Ovary (tissue), 9 donors: ENCODE measurements around the gene DMRTC2. TPM values are rescaled to one million over a fixed set of nuclear protein-coding genes. Genes with fewer than 3 reads are reported as not detected.

Experiments used
- DNase-seq, 5 donors: peaks; one replicate each; pipeline ENCODE4 v3.0.0-alpha.2; 2019 to 2020
- H3K27ac ChIP-seq, 2 donors: fragments of 200-600 bp; one replicate each; pipeline versions ENCODE4 v1.5.1 to v1.8.0; 2019 to 2022
- H3K27me3 ChIP-seq: fragments of 200-600 bp; one replicate; pipeline ENCODE4 v1.8.0; 2022
- H3K36me3 ChIP-seq: fragments of 200-600 bp; sonication (generic); one replicate; pipeline ENCODE4 v1.5.1; 2019
- H3K4me1 ChIP-seq: one replicate; pipeline ENCODE4 v1.8.1; 2013; ENCODE audit warnings: mild to moderate bottlenecking, moderate library complexity; ENCODE audit not compliant: insufficient read depth
- H3K4me3 ChIP-seq: fragments of 200-600 bp; sonication (generic); one replicate; pipeline ENCODE4 v1.5.1; 2017
- H3K9me3 ChIP-seq, 2 donors: fragments of 200-600 bp in 1 of 2; sonication (generic) in 1 of 2; one replicate each; pipeline versions ENCODE4 v1.5.1 to v1.8.1; 2013 to 2019; ENCODE audit warnings: mild to moderate bottlenecking in 1 of 2, moderate library complexity in 1 of 2
- EP300 ChIP-seq: sonication (generic); formaldehyde crosslinking; IDR thresholded peaks from one replicate; pipeline ENCODE4 v1.6.1; 2017; ENCODE audit warnings: antibody characterized with exemption
- POLR2A ChIP-seq: fragments of 450-650 bp; IDR thresholded peaks from one replicate; pipeline ENCODE4 v1.6.1; 2017; ENCODE audit warnings: antibody characterized with exemption, mild to moderate bottlenecking, moderate library complexity
- WGBS, 3 donors: extraction: QIAGEN DNeasy Blood & Tissue Kit in 1 of 3; methylation state at CpG; one replicate each; pipeline versions ENCODE4 v1.1.5 to v1.1.7; 2013 to 2017; 5-methylcytosine and 5-hydroxymethylcytosine counted together
- intact Hi-C, 4 donors: fragments of 100-400 bp; cut with DNase I; formaldehyde crosslinking; loops; one replicate each; pipeline versions ENCODE4 v1.11.0 to v1.15.1; 2022 to 2023
- microRNA-seq, 3 donors: library from miRNA; unstranded; fragments of <30 nt; microRNA quantifications; one replicate each; pipeline versions ENCODE4 to v1.2.0, GENCODE V29; 2019 to 2020
- polyA plus RNA-seq, 2 donors: library from polyadenylated mRNA; stranded (reverse); fragments of 200-250 nt in 1 of 2; fragments of 350-450 nt in 1 of 2; fragmentation: Illumina TruSeq in 1 of 2; extraction: RNeasy Lipid Tissue Mini Kit (QIAGEN cat#74804) in 1 of 2; gene quantifications; one replicate each; pipeline ENCODE4 v1.2.3, GENCODE V29; 2013 to 2014
- small RNA-seq: library from RNA; depleted of rRNA; stranded (forward); fragments of <200 nt; gene quantifications from one replicate; pipeline ENCODE3, GENCODE V24; 2016
- total RNA-seq, 7 donors: library from RNA; depleted of rRNA in 2 of 7; stranded (reverse); fragments of >200 nt in 2 of 7; fragmentation: NEBNext Ultra II Directional in 3 of 7; extraction: Animal tissue kit (Norgen Biotek cat#: 25700) in 3 of 7; gene quantifications; one replicate each; pipeline versions ENCODE4 v1.1.0 to v1.2.4, GENCODE V29; 2016 to 2023
- TF ChIP-seq, protein P1 (sequence below), 3 donors: fragments of 450-650 bp in 2 of 3; fragments of 200-600 bp in 1 of 3; IDR thresholded peaks; one replicate each; pipeline versions ENCODE4 v1.5.1 to v1.8.0; 2016 to 2022; ENCODE audit warnings: antibody characterized with exemption in 3 of 3, mild to moderate bottlenecking in 1 of 3
- donor health status: DM: no; HTN: no; CAD: no; lungs with moderate emphysema.
- donor health status: DM: no; HTN: no; CAD: no.
- donor health status: Bipolar disorder and iron deficiency.
- donor health status: DM: yes; HTN: yes; CAD: no.
- donor health status: DM: no; HTN: no; CAD: no.
- donor health status: DM: yes; HTN: yes; CAD: no.

DMRTC2 gene
- total and polyA plus RNA-seq, 9 donors = 0.07 TPM; not detected in 8

DNA sequence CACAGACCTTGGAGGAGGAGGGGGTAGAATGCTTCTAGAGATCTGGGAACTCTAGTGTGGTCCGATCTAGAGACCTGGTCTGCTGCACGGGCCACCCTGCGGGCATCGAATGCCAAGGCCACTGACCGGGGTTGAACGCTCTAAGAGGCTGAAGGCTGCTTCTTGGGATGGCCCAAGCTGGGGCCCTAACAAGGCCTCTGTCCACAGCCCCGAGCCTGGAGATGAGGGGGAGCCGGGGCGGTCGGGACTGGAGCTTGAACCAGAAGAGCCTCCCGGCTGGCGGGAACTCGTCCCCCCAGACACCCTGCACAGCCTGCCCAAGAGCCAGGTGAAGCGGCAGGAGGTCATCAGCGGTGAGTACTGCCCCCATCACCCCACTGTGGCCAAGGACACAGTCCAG, 53.4 kb downstream of the DMRTC2 start:
- Histone ChIP-seq H3K27ac (no peak overlapping the region), H3K4me1 (no peaks in the 10 kb centered on the region), H3K27me3 (no peaks in the 10 kb centered on the region), H3K4me3 (no peak overlapping the region), H3K36me3 (no peaks in the 10 kb centered on the region), H3K9me3 (no peaks in the 10 kb centered on the region)
- TF ChIP-seq, protein P1, sequence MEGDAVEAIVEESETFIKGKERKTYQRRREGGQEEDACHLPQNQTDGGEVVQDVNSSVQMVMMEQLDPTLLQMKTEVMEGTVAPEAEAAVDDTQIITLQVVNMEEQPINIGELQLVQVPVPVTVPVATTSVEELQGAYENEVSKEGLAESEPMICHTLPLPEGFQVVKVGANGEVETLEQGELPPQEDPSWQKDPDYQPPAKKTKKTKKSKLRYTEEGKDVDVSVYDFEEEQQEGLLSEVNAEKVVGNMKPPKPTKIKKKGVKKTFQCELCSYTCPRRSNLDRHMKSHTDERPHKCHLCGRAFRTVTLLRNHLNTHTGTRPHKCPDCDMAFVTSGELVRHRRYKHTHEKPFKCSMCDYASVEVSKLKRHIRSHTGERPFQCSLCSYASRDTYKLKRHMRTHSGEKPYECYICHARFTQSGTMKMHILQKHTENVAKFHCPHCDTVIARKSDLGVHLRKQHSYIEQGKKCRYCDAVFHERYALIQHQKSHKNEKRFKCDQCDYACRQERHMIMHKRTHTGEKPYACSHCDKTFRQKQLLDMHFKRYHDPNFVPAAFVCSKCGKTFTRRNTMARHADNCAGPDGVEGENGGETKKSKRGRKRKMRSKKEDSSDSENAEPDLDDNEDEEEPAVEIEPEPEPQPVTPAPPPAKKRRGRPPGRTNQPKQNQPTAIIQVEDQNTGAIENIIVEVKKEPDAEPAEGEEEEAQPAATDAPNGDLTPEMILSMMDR (IDR thresholded peaks at IDR 0.05) = no peak
- TF ChIP-seq EP300 = no peak
- TF ChIP-seq POLR2A = no peak
- no peak for DNase-seq
- intact Hi-C loops = no loop called here
- WGBS, 3 donors = 79 to 89% (median 84%) methylated on average over 15 of the region's 15 CpGs

Small RNA genes within 50 kb of the gene (microRNA-seq; reads per million reads assigned to microRNA genes)
- 0 reads per million in 3 donors for gene MIR6797

Small RNA genes within 50 kb of the gene (small RNA-seq; reads per million reads assigned to genes)
- not detected for gene MIR6797

Other genes with a start within 250 kb of the DMRTC2 start
- under 1 TPM in 3 of 7 donors, not detected in 4; 0.18 to 0.74 (median 0.40) TPM for gene CEACAM4, start 218.0 kb upstream of the DMRTC2 start, total RNA-seq
- gene CEACAM4, start 218.0 kb upstream of the DMRTC2 start, polyA plus RNA-seq = under 1 TPM; 0.27 to 0.32 TPM
- gene CEACAM7, start 156.8 kb upstream of the DMRTC2 start, total RNA-seq = under 1 TPM in 2 of 7 donors, not detected in 5; 0.08 to 0.55 TPM
- not detected for gene CEACAM7, start 156.8 kb upstream of the DMRTC2 start, polyA plus RNA-seq
- gene CEACAM5, start 136.4 kb upstream of the DMRTC2 start, total RNA-seq = 1 to 10 TPM in 2 of 7 donors, under 1 TPM in 1, not detected in 4; 0.27 to 1.5 (median 1.3) TPM
- not detected for gene CEACAM5, start 136.4 kb upstream of the DMRTC2 start, polyA plus RNA-seq
- gene CEACAM6, start 89.5 kb upstream of the DMRTC2 start, total RNA-seq = under 1 TPM in 4 of 7 donors, not detected in 3; 0.10 to 0.84 (median 0.29) TPM
- gene CEACAM6, start 89.5 kb upstream of the DMRTC2 start, polyA plus RNA-seq = under 1 TPM in 1 of 2 donors, not detected in 1; 0.07 TPM
- gene CEACAM3, start 48.5 kb upstream of the DMRTC2 start, total RNA-seq = not detected
- gene CEACAM3, start 48.5 kb upstream of the DMRTC2 start, polyA plus RNA-seq = under 1 TPM in 1 of 2 donors, not detected in 1; 0.62 TPM
- not detected for gene LYPD4, start 359 bp upstream of the DMRTC2 start, total RNA-seq
- not detected for gene LYPD4, start 359 bp upstream of the DMRTC2 start, polyA plus RNA-seq
- gene RPS19, start 15.2 kb downstream of the DMRTC2 start, total RNA-seq = 1,000 to 10,000 TPM; 2,441 to 3,427 (median 2,873) TPM
- gene RPS19, start 15.2 kb downstream of the DMRTC2 start, polyA plus RNA-seq = 1,000 to 10,000 TPM; 1,030 to 3,960 TPM
- 1 to 10 TPM in 3 of 7 donors, under 1 TPM in 3, not detected in 1; 0.25 to 1.4 (median 0.83) TPM for gene CD79A, start 32.2 kb downstream of the DMRTC2 start, total RNA-seq
- under 1 TPM; 0.41 to 0.68 TPM for gene CD79A, start 32.2 kb downstream of the DMRTC2 start, polyA plus RNA-seq
- 10 to 100 TPM; 35.6 to 97.5 (median 70.6) TPM for gene ARHGEF1, start 38.1 kb downstream of the DMRTC2 start, total RNA-seq
- gene ARHGEF1, start 38.1 kb downstream of the DMRTC2 start, polyA plus RNA-seq = 10 to 100 TPM in 1 of 2 donors, 1 to 10 TPM in 1; 7.9 to 56.2 TPM
- 1 to 10 TPM in 1 of 7 donors, under 1 TPM in 6; 0.11 to 1.3 (median 0.50) TPM for gene ERFL, start 83.4 kb downstream of the DMRTC2 start, total RNA-seq
- gene ERFL, start 83.4 kb downstream of the DMRTC2 start, polyA plus RNA-seq = under 1 TPM in 1 of 2 donors, not detected in 1; 0.24 TPM
- gene RABAC1, start 114.3 kb downstream of the DMRTC2 start, total RNA-seq = 100 to 1,000 TPM; 120 to 206 (median 147) TPM
- gene RABAC1, start 114.3 kb downstream of the DMRTC2 start, polyA plus RNA-seq = 100 to 1,000 TPM in 1 of 2 donors, 10 to 100 TPM in 1; 21.2 to 224 TPM
- under 1 TPM in 1 of 7 donors, not detected in 6; 0.32 TPM for gene ATP1A3, start 149.2 kb downstream of the DMRTC2 start, total RNA-seq
- gene ATP1A3, start 149.2 kb downstream of the DMRTC2 start, polyA plus RNA-seq = under 1 TPM; 0.02 to 0.33 TPM
- gene GRIK5, start 225.2 kb downstream of the DMRTC2 start, total RNA-seq = 10 to 100 TPM in 2 of 7 donors, 1 to 10 TPM in 5; 1.7 to 16.3 (median 3.7) TPM
- gene GRIK5, start 225.2 kb downstream of the DMRTC2 start, polyA plus RNA-seq = 1 to 10 TPM; 2.9 to 5.3 TPM
- gene ZNF574, start 231.1 kb downstream of the DMRTC2 start, total RNA-seq = 10 to 100 TPM; 10.3 to 24.6 (median 18.2) TPM
- 10 to 100 TPM in 1 of 2 donors, 1 to 10 TPM in 1; 2.4 to 14.9 TPM for gene ZNF574, start 231.1 kb downstream of the DMRTC2 start, polyA plus RNA-seq